Endothelial cell of umbilical vein (primary cell): Measurements from ENCODE around the gene KIRREL1. TPM values are rescaled to one million over a fixed set of nuclear protein-coding genes. Genes with fewer than 3 reads are reported as not detected.

ENCODE experiments used
- BruUV-seq: library from RNA; stranded (reverse); fragments of 400-500 nt; replicated peaks from 2 replicates; lab custom pipeline; 2021; lab: Mats Ljungman, UMichigan
- CTCF ChIA-PET: fragments of 300-600, 350-600 bp; sonication (Branson Sonifier 250); formaldehyde crosslinking; loops from one replicate; lab custom pipeline; 2021; ENCODE audit warnings: antibody characterized with exemption, inconsistent platforms; lab: Charles Lee
- POLR2A ChIA-PET: fragments of 300-600, 350-600 bp; sonication (Branson Sonifier 250); formaldehyde crosslinking; loops from one replicate; lab custom pipeline; 2021; ENCODE audit warnings: antibody characterized with exemption, inconsistent platforms; lab: Charles Lee
- DNase-seq: peaks from one replicate; pipeline ENCODE4 v3.0.0-alpha.2; 2011; ENCODE audit warnings: low read depth, low spot score
- FAIRE-seq: peaks from 2 replicates; lab custom pipeline; 2011; peaks lifted over from hg19 to GRCh38; lab: Jason Lieb, UNC
- H2AFZ ChIP-seq: 2 replicates; pipeline ENCODE4 v1.6.0; 2012; ENCODE audit warnings: low read depth, low read length, control low read depth, inconsistent platforms
- H3K27ac ChIP-seq: 2 replicates; pipeline ENCODE4 v1.5.1; 2011; ENCODE audit warnings: low read depth, mild to moderate bottlenecking, control low read depth, low read length, moderate library complexity; ENCODE audit not compliant: insufficient read depth
- H3K27me3 ChIP-seq, 2 experiments: 2 replicates each; pipeline versions ENCODE4 v1.6.0 to v1.6.1; 2011; ENCODE audit warnings: low read length in 2 of 2, mixed read lengths in 1 of 2; ENCODE audit not compliant: control insufficient read depth in 2 of 2, insufficient read depth in 2 of 2
- H3K36me3 ChIP-seq, 2 experiments: 2 replicates in 1 of 2; 3 replicates in 1 of 2; pipeline ENCODE4 v1.5.1; 2011; ENCODE audit warnings: low read length in 2 of 2, mild to moderate bottlenecking in 1 of 2, moderate library complexity in 1 of 2; ENCODE audit not compliant: control insufficient read depth in 2 of 2, insufficient read depth in 2 of 2; ENCODE audit errors: extremely low read depth in 1 of 2
- H3K4me1 ChIP-seq: 3 replicates; pipeline ENCODE4 v1.5.1; 2011; ENCODE audit warnings: mild to moderate bottlenecking, low read length; ENCODE audit not compliant: control insufficient read depth, insufficient read depth; ENCODE audit errors: extremely low read depth
- H3K4me2 ChIP-seq: 2 replicates; pipeline ENCODE4 v1.6.1; 2011; ENCODE audit warnings: low read length, control low read depth, mixed read lengths; ENCODE audit not compliant: insufficient read depth
- H3K4me3 ChIP-seq, 3 experiments: fragments of 200-600 bp in 1 of 3; sonication (generic), shearing (Covaris generic) in 1 of 3; replicated peaks in 1 of 3; 2 replicates each; pipeline ENCODE4 v1.5.1; 2011 to 2016; ENCODE audit warnings: control low read depth in 3 of 3, low read length in 3 of 3, mild to moderate bottlenecking in 2 of 3, inconsistent platforms in 1 of 3, low read depth in 1 of 3, moderate library complexity in 1 of 3; ENCODE audit not compliant: insufficient read depth in 1 of 3
- H3K79me2 ChIP-seq: 2 replicates; pipeline ENCODE4 v1.6.0; 2012; ENCODE audit warnings: low read length, inconsistent platforms; ENCODE audit not compliant: control insufficient read depth, insufficient read depth
- H3K9ac ChIP-seq: replicated peaks from 2 replicates; pipeline ENCODE3; 2011; ENCODE audit warnings: low read length, control low read depth; ENCODE audit not compliant: insufficient read depth; ENCODE audit errors: extremely low read depth
- H3K9me1 ChIP-seq: replicated peaks from 3 replicates; pipeline ENCODE4 v1.6.0; 2011; ENCODE audit warnings: mild to moderate bottlenecking, low read length; ENCODE audit not compliant: control insufficient read depth, insufficient read depth; ENCODE audit errors: extremely low read depth
- H3K9me3 ChIP-seq: replicated peaks from 2 replicates; pipeline ENCODE4 v1.5.1; 2012; ENCODE audit warnings: low read length, inconsistent platforms; ENCODE audit not compliant: control insufficient read depth, insufficient read depth
- H4K20me1 ChIP-seq: replicated peaks from 2 replicates; pipeline ENCODE3; 2011; ENCODE audit warnings: mild to moderate bottlenecking, low read length; ENCODE audit not compliant: control insufficient read depth, insufficient read depth; ENCODE audit errors: extremely low read depth
- EZH2 ChIP-seq: IDR thresholded peaks from 2 replicates; pipeline ENCODE4 v1.6.1; 2012; ENCODE audit warnings: borderline replicate concordance, low read depth, mild to moderate bottlenecking, moderate library complexity, low read length, inconsistent platforms; ENCODE audit not compliant: severe bottlenecking
- FOS ChIP-seq: IDR thresholded peaks from 2 replicates; pipeline ENCODE4 v1.6.1; 2011; ENCODE audit warnings: mild to moderate bottlenecking, low read length, moderate library complexity, borderline replicate concordance; ENCODE audit not compliant: insufficient read depth
- GATA2 ChIP-seq: IDR thresholded peaks from 2 replicates; pipeline ENCODE4 v1.7.0; 2011; ENCODE audit warnings: low read depth, mild to moderate bottlenecking, moderate library complexity, mixed read lengths, low read length; ENCODE audit not compliant: insufficient read length, insufficient read depth
- JUN ChIP-seq: IDR thresholded peaks from 2 replicates; pipeline ENCODE4 v1.6.1; 2011; ENCODE audit warnings: borderline replicate concordance, low read depth; ENCODE audit not compliant: insufficient read length, insufficient read depth
- MYC ChIP-seq: IDR thresholded peaks from one replicate; pipeline ENCODE4 v1.6.1; 2011; ENCODE audit warnings: mild to moderate bottlenecking, low read depth, low read length
- POLR2A ChIP-seq: IDR thresholded peaks from 2 replicates; pipeline ENCODE4 v1.6.1; 2012; ENCODE audit warnings: low read depth, mild to moderate bottlenecking, control low read depth, low read length
- POLR2AphosphoS5 ChIP-seq: IDR thresholded peaks from 2 replicates; pipeline ENCODE4 v1.6.1; 2012; ENCODE audit warnings: low read depth, mild to moderate bottlenecking, control low read depth, low read length, moderate library complexity; ENCODE audit not compliant: insufficient read depth
- dilution Hi-C: fragments of 300-500 bp; cut with MboI; formaldehyde crosslinking; loops from one replicate; pipeline ENCODE4 v1.15.0; 2019; ENCODE audit warnings: low sequenced_read_pairs; ENCODE audit not compliant: extremely low pct_ligation_motif_present
- intact Hi-C: fragments of 100-400 bp; cut with micrococcal nuclease; formaldehyde crosslinking; loops from one replicate; pipeline ENCODE4 v1.10.0; 2022
- polyA plus RNA-seq, 4 experiments: library from polyadenylated mRNA; depleted of rRNA in 3 of 4; stranded (reverse) in 3 of 4; unstranded in 1 of 4; fragments of >200 nt; gene quantifications; 2 replicates each; pipeline versions ENCODE4 v1.2.1 to v1.2.3, GENCODE V29; 2011 to 2012; ENCODE audit warnings: missing spikeins in 1 of 4
- total RNA-seq: library from RNA; stranded (reverse); gene quantifications from 2 replicates; pipeline ENCODE4 v1.2.3, GENCODE V29; 2021
- TF ChIP-seq, protein P1 (sequence below), 2 donors: IDR thresholded peaks; 1 replicate in 1 of 2; 2 replicates in 1 of 2; pipeline ENCODE4 v1.5.1; 2011; ENCODE audit warnings: low read length in 2 of 2, mild to moderate bottlenecking in 2 of 2, moderate library complexity in 2 of 2, control low read depth in 1 of 2, inconsistent platforms in 1 of 2, low read depth in 1 of 2; ENCODE audit not compliant: insufficient read depth in 1 of 2; ENCODE audit errors: extremely low read depth in 1 of 2
- TF ChIP-seq, protein P2 (sequence below): IDR thresholded peaks from 2 replicates; pipeline ENCODE4 v1.6.1; 2011; ENCODE audit not compliant: insufficient read depth, insufficient read length

The KIRREL1 gene
- total and polyA plus RNA-seq, 2 donors (not counting 3 experiments of a cell fraction or from before 2014, with no cell fraction given), result 35.6 to 57.6 TPM

DNA sequence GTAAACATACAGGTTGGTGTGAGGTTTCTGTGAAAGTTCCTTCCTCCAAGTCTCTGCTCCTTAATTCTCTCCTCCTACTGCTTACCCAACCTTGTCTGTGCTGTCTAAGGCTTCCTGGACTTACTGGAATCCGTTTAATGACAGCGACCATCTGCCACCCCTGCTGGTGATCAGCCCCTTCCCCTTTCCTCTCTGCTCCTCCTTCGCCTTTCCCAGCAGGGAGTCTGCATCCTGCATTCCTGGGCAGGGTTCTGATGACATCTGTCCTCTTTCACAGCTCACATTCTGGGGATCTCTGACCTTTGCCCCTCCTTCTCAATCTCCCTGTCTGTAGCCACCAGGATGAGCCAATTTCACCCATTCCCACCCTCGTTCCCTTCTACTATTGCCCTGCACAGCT is 66.5 kb downstream of the KIRREL1 start:
- peaks cover 19% of the 10 kb centered on the region for H3K4me1 ChIP-seq
- H2AFZ ChIP-seq, result no peak overlapping the region
- POLR2A ChIA-PET, result no interaction called here
- no peak overlapping the region for H3K4me2 ChIP-seq
- no peaks in the 10 kb centered on the region for H3K9me3 ChIP-seq
- no peak overlapping the region for H3K27ac ChIP-seq
- H3K9me1 ChIP-seq, result no peaks in the 10 kb centered on the region
- H3K27me3 ChIP-seq, result no peaks in the 10 kb centered on the region
- no peak for FAIRE-seq
- H3K9ac ChIP-seq, result no peak overlapping the region
- no peak for TF ChIP-seq POLR2A
- TF ChIP-seq GATA2, result no peak
- no peak for TF ChIP-seq EZH2
- TF ChIP-seq, protein P1, sequence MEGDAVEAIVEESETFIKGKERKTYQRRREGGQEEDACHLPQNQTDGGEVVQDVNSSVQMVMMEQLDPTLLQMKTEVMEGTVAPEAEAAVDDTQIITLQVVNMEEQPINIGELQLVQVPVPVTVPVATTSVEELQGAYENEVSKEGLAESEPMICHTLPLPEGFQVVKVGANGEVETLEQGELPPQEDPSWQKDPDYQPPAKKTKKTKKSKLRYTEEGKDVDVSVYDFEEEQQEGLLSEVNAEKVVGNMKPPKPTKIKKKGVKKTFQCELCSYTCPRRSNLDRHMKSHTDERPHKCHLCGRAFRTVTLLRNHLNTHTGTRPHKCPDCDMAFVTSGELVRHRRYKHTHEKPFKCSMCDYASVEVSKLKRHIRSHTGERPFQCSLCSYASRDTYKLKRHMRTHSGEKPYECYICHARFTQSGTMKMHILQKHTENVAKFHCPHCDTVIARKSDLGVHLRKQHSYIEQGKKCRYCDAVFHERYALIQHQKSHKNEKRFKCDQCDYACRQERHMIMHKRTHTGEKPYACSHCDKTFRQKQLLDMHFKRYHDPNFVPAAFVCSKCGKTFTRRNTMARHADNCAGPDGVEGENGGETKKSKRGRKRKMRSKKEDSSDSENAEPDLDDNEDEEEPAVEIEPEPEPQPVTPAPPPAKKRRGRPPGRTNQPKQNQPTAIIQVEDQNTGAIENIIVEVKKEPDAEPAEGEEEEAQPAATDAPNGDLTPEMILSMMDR (IDR thresholded peaks at IDR 0.05; ENCODE audit: extremely low read depth in 1 of 2, insufficient read depth in 1 of 2, low read depth in 1 of 2, low read length in 2 of 2), result no peak
- no peak for TF ChIP-seq MYC
- TF ChIP-seq FOS, result no peak
- TF ChIP-seq JUN, result no peak
- TF ChIP-seq, protein P2, sequence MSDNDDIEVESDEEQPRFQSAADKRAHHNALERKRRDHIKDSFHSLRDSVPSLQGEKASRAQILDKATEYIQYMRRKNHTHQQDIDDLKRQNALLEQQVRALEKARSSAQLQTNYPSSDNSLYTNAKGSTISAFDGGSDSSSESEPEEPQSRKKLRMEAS, result no peak
- no peak for TF ChIP-seq POLR2AphosphoS5
- H3K79me2 ChIP-seq, result peaks cover 3% of the 10 kb centered on the region
- CTCF ChIA-PET, result interaction anchor here (1.1 kb wide), 1 partner anchor 68 kb away, joined by 3 read pairs; no protein-coding TSS in a partner anchor
- no peak for DNase-seq
- BruUV-seq, result no TSS peak
- dilution Hi-C loops (no loop called here), intact Hi-C loops (no loop called here)
- H3K4me3 ChIP-seq, result no peak overlapping the region
- H3K36me3 ChIP-seq, result peaks cover 0 to 2% of the 10 kb centered on the region in 2 experiments
- no peaks in the 10 kb centered on the region for H4K20me1 ChIP-seq
